ENCODE measurements around the gene AGPAT3.
A peak's percentile ranks its signal among the peaks of the same experiment; 100 is the strongest.

The AGPAT3 gene

DNA sequence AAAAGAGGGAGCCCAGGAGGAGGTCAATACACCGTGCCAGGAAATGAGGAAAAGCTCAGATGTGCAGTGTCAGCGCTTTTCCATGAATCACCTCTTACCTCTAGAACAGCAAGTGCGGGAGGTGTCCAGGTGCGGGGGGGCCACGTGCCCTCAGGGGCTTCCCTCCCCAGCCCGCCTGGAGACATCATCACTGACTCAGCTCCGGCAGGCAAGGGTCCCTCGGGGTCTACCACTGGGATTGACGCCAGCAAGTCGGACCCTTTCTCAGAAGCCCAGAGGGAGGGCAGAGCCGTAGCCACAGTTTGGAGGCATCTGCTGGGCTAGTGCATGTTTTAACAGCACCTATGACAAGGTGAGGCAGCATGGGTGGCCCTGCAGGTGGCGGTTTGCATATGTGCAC is 79.7 kb downstream of the AGPAT3 start:
- Mint-ChIP-seq H3K4me3 (peak overlapping the region; percentile 41), H3K4me1 (peaks cover 54% of the 10 kb centered on the region), H3K27ac (peak overlapping the region; percentile 56), H3K27me3 (ENCODE audit: low read depth, poor library complexity) (no peaks in the 10 kb centered on the region), H3K36me3 (ENCODE audit: low read depth) (peaks cover 4% of the 10 kb centered on the region), H3K9me3 (peaks cover 14% of the 10 kb centered on the region)
- TF ChIP-seq, protein P1, sequence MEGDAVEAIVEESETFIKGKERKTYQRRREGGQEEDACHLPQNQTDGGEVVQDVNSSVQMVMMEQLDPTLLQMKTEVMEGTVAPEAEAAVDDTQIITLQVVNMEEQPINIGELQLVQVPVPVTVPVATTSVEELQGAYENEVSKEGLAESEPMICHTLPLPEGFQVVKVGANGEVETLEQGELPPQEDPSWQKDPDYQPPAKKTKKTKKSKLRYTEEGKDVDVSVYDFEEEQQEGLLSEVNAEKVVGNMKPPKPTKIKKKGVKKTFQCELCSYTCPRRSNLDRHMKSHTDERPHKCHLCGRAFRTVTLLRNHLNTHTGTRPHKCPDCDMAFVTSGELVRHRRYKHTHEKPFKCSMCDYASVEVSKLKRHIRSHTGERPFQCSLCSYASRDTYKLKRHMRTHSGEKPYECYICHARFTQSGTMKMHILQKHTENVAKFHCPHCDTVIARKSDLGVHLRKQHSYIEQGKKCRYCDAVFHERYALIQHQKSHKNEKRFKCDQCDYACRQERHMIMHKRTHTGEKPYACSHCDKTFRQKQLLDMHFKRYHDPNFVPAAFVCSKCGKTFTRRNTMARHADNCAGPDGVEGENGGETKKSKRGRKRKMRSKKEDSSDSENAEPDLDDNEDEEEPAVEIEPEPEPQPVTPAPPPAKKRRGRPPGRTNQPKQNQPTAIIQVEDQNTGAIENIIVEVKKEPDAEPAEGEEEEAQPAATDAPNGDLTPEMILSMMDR (IDR thresholded peaks at IDR 0.05), result no peak
- DNase-seq, result no peak

GRCh38 chr21:43948740-43949498 is 83.9 kb downstream of the AGPAT3 start:
- TF ChIP-seq, protein P1 (IDR thresholded peaks at IDR 0.05), result no peak
- no peak for DNase-seq
- H3K27ac Mint-ChIP-seq, result no peak overlapping the region
- H3K36me3 Mint-ChIP-seq (ENCODE audit: low read depth), result peaks cover 13% of the 10 kb centered on the region
- no peak overlapping the region for H3K4me3 Mint-ChIP-seq
- peaks cover 17% of the 10 kb centered on the region for H3K9me3 Mint-ChIP-seq
- no peaks in the 10 kb centered on the region for H3K27me3 Mint-ChIP-seq (ENCODE audit: low read depth, poor library complexity)
- peaks cover 62% of the 10 kb centered on the region for H3K4me1 Mint-ChIP-seq

GRCh38 chr21:43949499-43950208 is 84.6 kb downstream of the AGPAT3 start:
- TF ChIP-seq, protein P1 (IDR thresholded peaks at IDR 0.05), result no peak
- Mint-ChIP-seq H3K27ac (no peak overlapping the region), H3K9me3 (peaks cover 17% of the 10 kb centered on the region), H3K4me1 (peaks cover 60% of the 10 kb centered on the region), H3K4me3 (no peak overlapping the region), H3K36me3 (ENCODE audit: low read depth) (peaks cover 13% of the 10 kb centered on the region), H3K27me3 (ENCODE audit: low read depth, poor library complexity) (no peaks in the 10 kb centered on the region)
- no peak for DNase-seq

GRCh38 chr21:43950481-43950880 is 85.5 kb downstream of the AGPAT3 start:
- peaks cover 54% of the 10 kb centered on the region for H3K4me1 Mint-ChIP-seq
- H3K27ac Mint-ChIP-seq, result no peak overlapping the region
- no peak for DNase-seq
- H3K9me3 Mint-ChIP-seq, result peaks cover 17% of the 10 kb centered on the region
- no peak overlapping the region for H3K4me3 Mint-ChIP-seq
- peaks cover 13% of the 10 kb centered on the region for H3K36me3 Mint-ChIP-seq (ENCODE audit: low read depth)
- H3K27me3 Mint-ChIP-seq (ENCODE audit: low read depth, poor library complexity), result no peaks in the 10 kb centered on the region
- TF ChIP-seq, protein P1 (IDR thresholded peaks at IDR 0.05), result no peak

DNA sequence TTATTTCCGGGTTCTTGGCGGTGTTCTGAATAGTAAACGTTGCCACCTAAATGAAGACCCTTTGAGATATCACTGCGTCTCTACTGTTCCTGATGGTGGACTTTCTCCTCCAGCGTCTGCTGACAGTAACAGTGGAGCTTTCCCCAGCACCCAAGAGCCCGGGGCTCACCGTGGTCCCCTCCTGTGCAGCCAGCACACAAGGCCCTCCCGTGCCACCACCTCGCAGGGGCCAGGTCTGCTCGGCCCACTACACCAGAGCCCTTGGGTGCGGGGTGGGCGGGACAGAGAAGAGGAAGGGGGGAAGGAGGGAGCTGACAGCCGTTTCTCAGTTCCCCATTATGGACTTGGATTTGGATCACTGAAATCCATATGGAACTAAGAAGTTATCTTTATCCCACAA is 85.9 kb downstream of the AGPAT3 start:
- H3K4me3 Mint-ChIP-seq, result no peak overlapping the region
- TF ChIP-seq, protein P1 (IDR thresholded peaks at IDR 0.05), result no peak

More for the DNA sequence above, 85.9 kb downstream of the AGPAT3 start:
- Mint-ChIP-seq H3K27me3 (ENCODE audit: low read depth, poor library complexity) (no peaks in the 10 kb centered on the region), H3K9me3 (peaks cover 17% of the 10 kb centered on the region), H3K36me3 (ENCODE audit: low read depth) (peaks cover 13% of the 10 kb centered on the region), H3K27ac (no peak overlapping the region), H3K4me1 (peaks cover 53% of the 10 kb centered on the region)
- no peak for DNase-seq
